ENCODE results near the gene OR4M1.
"Not testable (repeated sequence)": the region's sequence is repeated elsewhere in the genome, so short reads cannot be mapped to it uniquely, and the experiment has no call there.

The OR4M1 gene, protein sequence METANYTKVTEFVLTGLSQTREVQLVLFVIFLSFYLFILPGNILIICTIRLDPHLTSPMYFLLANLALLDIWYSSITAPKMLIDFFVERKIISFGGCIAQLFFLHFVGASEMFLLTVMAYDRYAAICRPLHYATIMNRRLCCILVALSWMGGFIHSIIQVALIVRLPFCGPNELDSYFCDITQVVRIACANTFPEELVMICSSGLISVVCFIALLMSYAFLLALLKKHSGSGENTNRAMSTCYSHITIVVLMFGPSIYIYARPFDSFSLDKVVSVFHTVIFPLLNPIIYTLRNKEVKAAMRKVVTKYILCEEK

DNA sequence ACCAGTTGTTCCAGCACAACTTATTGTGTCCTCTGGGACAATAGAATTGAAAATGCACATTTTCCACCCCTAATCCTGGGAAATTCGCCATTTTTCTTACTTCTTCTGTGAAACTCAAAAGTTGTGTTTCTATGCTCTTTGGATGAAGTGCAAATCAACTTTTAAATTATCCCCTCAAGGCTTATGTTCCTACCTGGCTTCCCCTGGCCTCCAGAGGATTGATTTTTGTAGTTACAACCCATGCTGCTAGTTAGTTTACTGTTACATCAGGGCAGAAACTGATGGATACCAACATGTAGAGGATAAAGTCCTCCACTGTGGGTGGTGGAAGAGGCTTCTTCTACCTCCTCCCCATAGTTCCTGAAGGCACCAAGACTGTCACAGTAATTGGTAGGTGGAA is at the start of gene OR4M1:
OR4M1 (plus strand) TSS at position 301 of the 400 bp plus-strand sequence. CDS start 6,819 bp downstream, outside the sequence.
- not testable (repeated sequence) for DNase-seq (ENCODE audit: low read depth); H3K4me3 ChIP-seq (ENCODE audit: low read depth, low read length)

DNA sequence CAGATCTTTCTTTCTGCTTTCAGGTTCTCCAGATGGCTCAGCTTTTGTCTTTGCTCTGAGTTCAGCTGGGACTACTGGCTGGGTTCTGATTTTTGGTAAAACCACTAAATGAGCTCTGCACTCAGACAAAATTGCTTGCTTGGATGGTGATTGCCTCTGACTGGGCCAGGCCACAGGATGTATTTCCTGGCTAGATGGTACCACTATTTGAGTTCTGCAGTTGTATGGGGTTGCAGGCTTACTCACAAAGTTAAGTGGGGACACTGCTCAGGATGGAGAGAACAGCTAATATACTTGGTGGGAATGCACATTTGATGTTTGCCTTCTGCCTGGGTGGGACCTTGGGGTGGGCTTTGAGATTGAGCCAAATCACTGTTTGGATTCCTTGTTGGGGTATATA is 43.9 kb upstream of the OR4M1 start:
- DNase-seq (ENCODE audit: low read depth), result no peak
- H3K4me3 ChIP-seq (ENCODE audit: low read depth, low read length), result no peak overlapping the region
- no peak for TF ChIP-seq CTCF (IDR thresholded peaks at IDR 0.05; ENCODE audit: control insufficient read depth, extremely low read depth, insufficient read depth)

DNA sequence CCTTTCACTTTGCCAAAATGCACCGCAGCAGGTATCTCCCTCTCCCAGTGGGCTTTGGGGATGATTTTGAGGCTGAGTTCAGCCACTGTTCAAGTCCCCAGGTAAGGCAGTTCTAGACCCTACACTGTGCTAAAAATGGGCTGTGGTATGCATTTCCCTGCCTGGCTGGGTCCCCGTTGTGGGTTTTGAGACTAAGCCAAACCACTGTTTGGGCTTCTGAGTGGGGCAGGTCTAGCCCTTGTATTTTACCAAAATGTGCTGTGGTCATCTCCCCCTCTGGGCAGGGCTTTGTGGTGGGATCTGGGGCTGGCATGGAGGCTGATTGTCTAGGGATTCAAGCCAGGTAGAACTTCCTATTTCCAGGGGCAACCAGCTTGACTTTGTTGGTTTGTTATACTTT is 43.5 kb upstream of the OR4M1 start:
- no peak overlapping the region for H3K4me3 ChIP-seq (ENCODE audit: low read depth, low read length)
- no peak for DNase-seq (ENCODE audit: low read depth)
- TF ChIP-seq CTCF (IDR thresholded peaks at IDR 0.05; ENCODE audit: control insufficient read depth, extremely low read depth, insufficient read depth), result no peak

- not testable (repeated sequence) for H3K4me3 ChIP-seq (ENCODE audit: low read depth, low read length); DNase-seq (ENCODE audit: low read depth)
Observed at GRCh38 chr14:19733893-19734292, 39.4 kb upstream of the OR4M1 start.

DNA sequence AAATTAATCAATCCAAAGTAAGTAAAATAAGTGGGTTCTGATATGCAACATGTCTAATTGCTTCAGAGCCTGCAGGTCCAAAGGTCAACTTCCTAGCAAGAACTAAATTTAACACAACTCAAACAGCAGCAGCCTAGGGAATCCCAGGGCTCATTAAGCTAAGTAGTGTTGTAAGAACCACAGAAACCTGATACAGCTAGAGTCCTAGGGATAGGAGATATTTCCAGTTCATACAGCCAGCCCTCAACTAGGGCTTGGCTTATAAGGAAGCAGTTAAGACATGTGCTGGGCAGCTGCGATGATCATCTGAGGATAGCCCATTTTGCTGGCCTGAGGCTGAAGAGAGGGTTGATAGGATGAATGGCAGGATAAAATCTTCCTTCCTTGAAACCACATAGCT is 30.0 kb upstream of the OR4M1 start, which contains the start of gene OR4Q3:
OR4Q3 (plus strand) TSS at position 316 of the 400 bp plus-strand sequence.
- no peak for TF ChIP-seq CTCF (IDR thresholded peaks at IDR 0.05; ENCODE audit: control insufficient read depth, extremely low read depth, insufficient read depth)
- no peak for DNase-seq (ENCODE audit: low read depth)
- H3K4me3 ChIP-seq (ENCODE audit: low read depth, low read length), result no peak within 1 kb of the TSS

GRCh38 chr14:19752316-19752715 is 21.0 kb upstream of the OR4M1 start:
- H3K4me3 ChIP-seq (ENCODE audit: low read depth, low read length); DNase-seq (ENCODE audit: low read depth): not testable (repeated sequence)

GRCh38 chr14:19754172-19754571 is 19.1 kb upstream of the OR4M1 start:
- DNase-seq (ENCODE audit: low read depth), result no peak
- no peak for TF ChIP-seq CTCF (IDR thresholded peaks at IDR 0.05; ENCODE audit: control insufficient read depth, extremely low read depth, insufficient read depth)
- no peak overlapping the region for H3K4me3 ChIP-seq (ENCODE audit: low read depth, low read length)

DNA sequence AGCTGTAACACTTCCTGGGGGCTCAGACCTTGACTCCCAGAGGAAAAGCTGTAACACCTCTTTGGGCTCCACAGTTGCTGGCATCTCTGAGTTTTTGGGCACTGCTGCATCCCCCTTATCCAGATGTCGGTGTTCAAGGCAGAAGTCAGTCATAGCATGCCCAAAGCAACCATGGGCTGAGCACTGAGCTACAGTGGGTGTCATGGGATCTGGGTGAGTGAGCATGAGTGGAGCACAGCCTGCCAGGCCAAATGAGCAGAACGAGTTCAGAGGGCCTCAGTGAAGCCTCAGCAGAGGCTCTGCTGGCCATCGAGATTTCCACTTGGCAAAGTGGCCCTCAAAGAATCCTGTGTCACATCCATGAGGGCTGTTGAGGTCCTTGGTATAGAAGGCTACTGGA is 1.8 kb upstream of the OR4M1 start:
- not testable (repeated sequence) for DNase-seq (ENCODE audit: low read depth); H3K4me3 ChIP-seq (ENCODE audit: low read depth, low read length)

- TF ChIP-seq CTCF (IDR thresholded peaks at IDR 0.05; ENCODE audit: control insufficient read depth, extremely low read depth, insufficient read depth), result no peak
- DNase-seq (ENCODE audit: low read depth), result no peak
- no peak overlapping the region for H3K4me3 ChIP-seq (ENCODE audit: low read depth, low read length)
Observed at GRCh38 chr14:19771895-19772430, 1.3 kb upstream of the OR4M1 start.

- H3K4me3 ChIP-seq (ENCODE audit: low read depth, low read length); DNase-seq (ENCODE audit: low read depth): not testable (repeated sequence)
Observed at GRCh38 chr14:19772454-19772853, 850 bp upstream of the OR4M1 start.
